Measurements from ENCODE around the gene ANKS1B.

ANKS1B gene

GRCh38 chr12:98735821-98736220 lies 1248.9 kb downstream of the ANKS1B start:
- H3K27ac ChIP-seq: no peak overlapping the region
- peaks cover 7% of the 10 kb centered on the region for H3K36me3 ChIP-seq (replicated peaks)
- H3K4me3 ChIP-seq (ENCODE audit: low read depth, low read length): no peak overlapping the region
- H3K27me3 ChIP-seq (replicated peaks): no peaks in the 10 kb centered on the region
- no peak for TF ChIP-seq CTCF (IDR thresholded peaks at IDR 0.05; ENCODE audit: low read depth, low read length, missing control alignments)
- DNase-seq: no peak
- in situ Hi-C loops (cut with HindIII; ENCODE audit: low pct_ligation_motif_present, low sequenced_read_pairs): no loop called here

- no peak for DNase-seq
- no peak for TF ChIP-seq CTCF (IDR thresholded peaks at IDR 0.05; ENCODE audit: low read depth, low read length, missing control alignments)
- H3K36me3 ChIP-seq (replicated peaks): peaks cover 11% of the 10 kb centered on the region
- no peak overlapping the region for H3K27ac ChIP-seq
- no peak overlapping the region for H3K4me3 ChIP-seq (ENCODE audit: low read depth, low read length)
- no peaks in the 10 kb centered on the region for H3K27me3 ChIP-seq (replicated peaks)
- in situ Hi-C loops (cut with HindIII; ENCODE audit: low pct_ligation_motif_present, low sequenced_read_pairs): no loop called here
Observed at GRCh38 chr12:98733667-98734350, 1250.9 kb downstream of the ANKS1B start.

GRCh38 chr12:98730412-98730811 lies 1254.3 kb downstream of the ANKS1B start:
- in situ Hi-C loops (cut with HindIII; ENCODE audit: low pct_ligation_motif_present, low sequenced_read_pairs): no loop called here
- no peak for TF ChIP-seq CTCF (IDR thresholded peaks at IDR 0.05; ENCODE audit: low read depth, low read length, missing control alignments)
- H3K27me3 ChIP-seq (replicated peaks): no peaks in the 10 kb centered on the region
- DNase-seq: no peak
- no peak overlapping the region for H3K4me3 ChIP-seq (ENCODE audit: low read depth, low read length)
- H3K27ac ChIP-seq: no peak overlapping the region
- peaks cover 20% of the 10 kb centered on the region for H3K36me3 ChIP-seq (replicated peaks)

GRCh38 chr12:98727196-98727595 lies 1257.5 kb downstream of the ANKS1B start:
- in situ Hi-C loops (cut with HindIII; ENCODE audit: low pct_ligation_motif_present, low sequenced_read_pairs): no loop called here

GRCh38 chr12:98725476-98726247 lies 1259.1 kb downstream of the ANKS1B start:
- H3K27me3 ChIP-seq (replicated peaks): no peaks in the 10 kb centered on the region
- peak; percentile 77 for DNase-seq
- peak; percentile 79 for TF ChIP-seq CTCF (IDR thresholded peaks at IDR 0.05; ENCODE audit: low read depth, low read length, missing control alignments)
- in situ Hi-C loops (cut with HindIII; ENCODE audit: low pct_ligation_motif_present, low sequenced_read_pairs): no loop called here
- H3K36me3 ChIP-seq (replicated peaks): peaks cover 17% of the 10 kb centered on the region
- peak overlapping the region; percentile 2 for H3K27ac ChIP-seq
- no peak overlapping the region for H3K4me3 ChIP-seq (ENCODE audit: low read depth, low read length)

More at GRCh38 chr12:98727196-98727595, 1257.5 kb downstream of the ANKS1B start:
- Histone ChIP-seq H3K36me3 (replicated peaks) (peaks cover 22% of the 10 kb centered on the region), H3K4me3 (ENCODE audit: low read depth, low read length) (no peak overlapping the region), H3K27ac (no peak overlapping the region), H3K27me3 (replicated peaks) (no peaks in the 10 kb centered on the region)
- DNase-seq: no peak
- no peak for TF ChIP-seq CTCF (IDR thresholded peaks at IDR 0.05; ENCODE audit: low read depth, low read length, missing control alignments)

Measured in brain microvascular endothelial cell (primary cell).